ENCODE data around the gene RHOG.
"Not testable (repeated sequence)": the region's sequence is repeated elsewhere in the genome, so short reads cannot be mapped to it uniquely, and the experiment has no call there.

Gene RHOG

GRCh38 chr11:3840870-3841425 lies at the start of gene RHOG:
Gene RHOG (minus strand): TSS chr11:3840959. CDS start chr11:3828138, 12,821 bp downstream.
- DNase-seq (ENCODE audit: low spot score): peak; percentile 92

GRCh38 chr11:3890014-3890413 lies 49.3 kb upstream of the RHOG start:
- DNase-seq (ENCODE audit: low spot score): no peak

GRCh38 chr11:3888876-3889275 lies 48.1 kb upstream of the RHOG start:
- DNase-seq (ENCODE audit: low spot score): no peak

- no peak for DNase-seq (ENCODE audit: low spot score)
Observed at GRCh38 chr11:3886985-3887384, 46.2 kb upstream of the RHOG start.

- no peak for DNase-seq (ENCODE audit: low spot score)
Observed at GRCh38 chr11:3885855-3886254, 45.1 kb upstream of the RHOG start.

- DNase-seq (ENCODE audit: low spot score): no peak
Observed at GRCh38 chr11:3882655-3883054, 41.9 kb upstream of the RHOG start.

GRCh38 chr11:3880724-3881123 lies 40.0 kb upstream of the RHOG start:
- DNase-seq (ENCODE audit: low spot score): no peak

- DNase-seq (ENCODE audit: low spot score): no peak
Observed at GRCh38 chr11:3879967-3880542, 39.3 kb upstream of the RHOG start.

- no peak for DNase-seq (ENCODE audit: low spot score)
Observed at GRCh38 chr11:3879216-3879966, 38.6 kb upstream of the RHOG start.

- DNase-seq (ENCODE audit: low spot score): no peak
Observed at GRCh38 chr11:3878258-3878584, 37.5 kb upstream of the RHOG start.

- DNase-seq (ENCODE audit: low spot score): no peak
Observed at GRCh38 chr11:3877364-3878257, 36.9 kb upstream of the RHOG start.

- no peak for DNase-seq (ENCODE audit: low spot score)
Observed at GRCh38 chr11:3876613-3877012, 35.9 kb upstream of the RHOG start.

GRCh38 chr11:3873712-3874349 lies 33.1 kb upstream of the RHOG start:
- no peak for DNase-seq (ENCODE audit: low spot score)

- DNase-seq (ENCODE audit: low spot score): no peak
Observed at GRCh38 chr11:3867209-3868091, 26.7 kb upstream of the RHOG start.

GRCh38 chr11:3866836-3867208 lies 26.1 kb upstream of the RHOG start:
- DNase-seq (ENCODE audit: low spot score): no peak

GRCh38 chr11:3866206-3866605 lies 25.4 kb upstream of the RHOG start:
- no peak for DNase-seq (ENCODE audit: low spot score)

- DNase-seq (ENCODE audit: low spot score): peak; percentile 35
Observed at GRCh38 chr11:3865388-3866193, 24.8 kb upstream of the RHOG start.

- no peak for DNase-seq (ENCODE audit: low spot score)
Observed at GRCh38 chr11:3861683-3862082, 20.9 kb upstream of the RHOG start.

- not testable (repeated sequence) for DNase-seq (ENCODE audit: low spot score)
Observed at GRCh38 chr11:3860898-3861393, 20.2 kb upstream of the RHOG start.

- DNase-seq (ENCODE audit: low spot score): no peak
Observed at GRCh38 chr11:3860375-3860774, 19.6 kb upstream of the RHOG start.

Data from hepatic stellate cell (primary cell).